Chondrocyte (in vitro differentiated cells): Measurements from ENCODE around the gene RPL39. TPM values are rescaled to one million over a fixed set of nuclear protein-coding genes. Genes with fewer than 3 reads are reported as not detected.

Experiments used
- DNase-seq: peaks from one replicate; pipeline ENCODE4 v3.0.0; 2021; ENCODE audit warnings: mixed read lengths, low spot score
- H3K27ac Mint-ChIP-seq: one replicate; pipeline ENCODE4 v1.8.0; 2021; ENCODE audit warnings: mild to moderate bottlenecking, moderate library complexity, mixed read lengths; ENCODE audit not compliant: unreplicated experiment
- H3K27me3 Mint-ChIP-seq: 2 replicates; pipeline ENCODE4 v1.8.0; 2021; ENCODE audit warnings: low read depth, mixed read lengths
- H3K36me3 Mint-ChIP-seq: 2 replicates; pipeline ENCODE4 v1.8.0; 2021; ENCODE audit warnings: low read depth, mixed read lengths
- H3K4me1 Mint-ChIP-seq: 2 replicates; pipeline ENCODE4 v1.8.0; 2021; ENCODE audit warnings: low read depth, mild to moderate bottlenecking, mixed read lengths
- H3K4me3 Mint-ChIP-seq: one replicate; pipeline ENCODE4 v1.8.0; 2021; ENCODE audit warnings: mild to moderate bottlenecking, moderate library complexity, mixed read lengths; ENCODE audit not compliant: unreplicated experiment
- H3K9me3 Mint-ChIP-seq: 2 replicates; pipeline ENCODE4 v1.8.0; 2021; ENCODE audit warnings: low read depth, mixed read lengths
- total RNA-seq: library from RNA; stranded (reverse); gene quantifications from 3 replicates; pipeline ENCODE4 v1.2.1, GENCODE V29; 2021
- TF ChIP-seq, protein P1 (sequence below): fragments of 200-600 bp; sonication (generic); IDR thresholded peaks from 2 replicates; pipeline ENCODE4 v1.5.0; 2021; ENCODE audit warnings: antibody characterized with exemption, mild to moderate bottlenecking, moderate library complexity

RPL39 gene
- total RNA-seq, 1 donor from 2014 or later: 1,187 TPM

DNA sequence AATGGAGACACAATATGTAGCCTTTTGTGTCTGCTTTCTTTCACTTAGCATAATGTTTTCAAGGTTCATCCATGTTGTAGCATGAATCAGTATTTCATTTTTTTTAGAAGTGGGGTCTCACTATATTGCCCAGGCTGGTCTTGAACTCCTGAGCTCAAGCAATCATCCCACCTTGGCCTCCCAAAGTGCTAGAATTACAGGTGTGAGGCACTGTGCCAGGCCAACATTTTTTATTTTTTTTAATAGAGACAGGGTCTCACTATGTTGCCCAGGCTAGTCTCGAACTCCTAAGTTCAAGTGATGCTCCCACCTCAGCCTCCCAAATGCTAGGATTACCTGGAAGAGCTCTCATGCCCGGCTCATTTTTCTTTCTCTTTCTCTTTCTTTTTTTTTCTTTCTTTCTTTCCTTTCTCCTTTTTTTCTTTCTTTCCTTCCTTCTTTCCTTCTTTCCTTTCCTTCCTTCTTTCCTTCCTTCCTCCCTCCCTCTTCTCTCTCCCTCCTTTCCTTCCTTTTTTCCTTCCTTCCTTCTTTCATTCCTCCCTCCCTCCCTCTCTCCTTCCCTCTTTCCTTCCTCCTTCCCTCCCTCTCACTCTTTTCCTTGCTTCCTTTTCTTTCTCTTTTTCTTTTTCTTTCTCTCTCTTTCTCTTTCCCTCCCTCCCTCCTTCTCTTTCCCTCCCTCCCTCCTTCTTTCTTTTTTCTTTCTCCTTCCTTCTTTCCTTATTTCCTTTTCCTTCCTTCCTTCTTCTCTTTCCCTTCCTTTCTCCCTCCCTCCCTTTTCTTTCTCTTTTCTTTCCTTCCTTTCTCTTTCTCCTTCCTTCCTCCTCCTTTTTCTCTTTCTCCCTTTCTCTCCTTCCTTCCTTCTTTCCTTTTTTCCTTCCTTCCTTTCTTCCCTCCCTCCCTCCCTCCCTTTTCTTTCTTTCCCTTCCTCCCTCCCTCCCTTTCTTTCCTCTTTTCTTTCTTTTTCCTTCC lies 10.1 kb upstream of the RPL39 start:
- peaks cover 2% of the 10 kb centered on the region for H3K36me3 Mint-ChIP-seq
- no peak overlapping the region for H3K27ac Mint-ChIP-seq
- no peak overlapping the region for H3K4me3 Mint-ChIP-seq
- TF ChIP-seq, protein P1, sequence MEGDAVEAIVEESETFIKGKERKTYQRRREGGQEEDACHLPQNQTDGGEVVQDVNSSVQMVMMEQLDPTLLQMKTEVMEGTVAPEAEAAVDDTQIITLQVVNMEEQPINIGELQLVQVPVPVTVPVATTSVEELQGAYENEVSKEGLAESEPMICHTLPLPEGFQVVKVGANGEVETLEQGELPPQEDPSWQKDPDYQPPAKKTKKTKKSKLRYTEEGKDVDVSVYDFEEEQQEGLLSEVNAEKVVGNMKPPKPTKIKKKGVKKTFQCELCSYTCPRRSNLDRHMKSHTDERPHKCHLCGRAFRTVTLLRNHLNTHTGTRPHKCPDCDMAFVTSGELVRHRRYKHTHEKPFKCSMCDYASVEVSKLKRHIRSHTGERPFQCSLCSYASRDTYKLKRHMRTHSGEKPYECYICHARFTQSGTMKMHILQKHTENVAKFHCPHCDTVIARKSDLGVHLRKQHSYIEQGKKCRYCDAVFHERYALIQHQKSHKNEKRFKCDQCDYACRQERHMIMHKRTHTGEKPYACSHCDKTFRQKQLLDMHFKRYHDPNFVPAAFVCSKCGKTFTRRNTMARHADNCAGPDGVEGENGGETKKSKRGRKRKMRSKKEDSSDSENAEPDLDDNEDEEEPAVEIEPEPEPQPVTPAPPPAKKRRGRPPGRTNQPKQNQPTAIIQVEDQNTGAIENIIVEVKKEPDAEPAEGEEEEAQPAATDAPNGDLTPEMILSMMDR: no peak
- DNase-seq: no peak
- no peaks in the 10 kb centered on the region for H3K4me1 Mint-ChIP-seq
- peaks cover 11% of the 10 kb centered on the region for H3K9me3 Mint-ChIP-seq
- H3K27me3 Mint-ChIP-seq: no peaks in the 10 kb centered on the region

DNA sequence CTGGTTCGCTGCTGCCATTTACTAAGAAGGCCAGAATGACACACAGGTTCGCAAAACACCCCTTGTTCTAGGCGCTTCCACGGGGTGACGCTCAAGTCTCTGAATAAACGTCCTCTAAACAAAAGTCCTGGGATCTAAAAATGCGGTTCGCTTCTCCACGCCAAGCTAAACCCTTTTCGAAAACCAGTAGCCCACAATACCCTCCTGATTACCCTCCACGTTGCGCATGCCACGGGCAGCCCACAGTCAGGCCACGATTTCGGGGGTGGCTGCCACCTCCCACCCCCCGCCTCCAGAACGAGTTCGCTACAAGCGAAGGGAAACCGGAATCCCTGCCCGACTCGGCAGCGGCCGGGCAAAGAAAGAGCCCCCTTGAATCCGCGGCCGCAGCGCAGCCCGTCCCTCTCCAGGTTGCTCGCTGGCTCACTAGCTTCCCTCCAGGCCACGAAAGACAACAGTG lies 423 bp downstream of the RPL39 start:
- peak overlapping the region; percentile 89 for H3K4me3 Mint-ChIP-seq
- H3K36me3 Mint-ChIP-seq: peaks cover 5% of the 10 kb centered on the region
- no peaks in the 10 kb centered on the region for H3K27me3 Mint-ChIP-seq
- peak overlapping the region; percentile 96 for H3K27ac Mint-ChIP-seq
- H3K9me3 Mint-ChIP-seq: peaks cover 3% of the 10 kb centered on the region
- no peak for DNase-seq
- TF ChIP-seq, protein P1: peak; percentile 54
- peaks cover 32% of the 10 kb centered on the region for H3K4me1 Mint-ChIP-seq

DNA sequence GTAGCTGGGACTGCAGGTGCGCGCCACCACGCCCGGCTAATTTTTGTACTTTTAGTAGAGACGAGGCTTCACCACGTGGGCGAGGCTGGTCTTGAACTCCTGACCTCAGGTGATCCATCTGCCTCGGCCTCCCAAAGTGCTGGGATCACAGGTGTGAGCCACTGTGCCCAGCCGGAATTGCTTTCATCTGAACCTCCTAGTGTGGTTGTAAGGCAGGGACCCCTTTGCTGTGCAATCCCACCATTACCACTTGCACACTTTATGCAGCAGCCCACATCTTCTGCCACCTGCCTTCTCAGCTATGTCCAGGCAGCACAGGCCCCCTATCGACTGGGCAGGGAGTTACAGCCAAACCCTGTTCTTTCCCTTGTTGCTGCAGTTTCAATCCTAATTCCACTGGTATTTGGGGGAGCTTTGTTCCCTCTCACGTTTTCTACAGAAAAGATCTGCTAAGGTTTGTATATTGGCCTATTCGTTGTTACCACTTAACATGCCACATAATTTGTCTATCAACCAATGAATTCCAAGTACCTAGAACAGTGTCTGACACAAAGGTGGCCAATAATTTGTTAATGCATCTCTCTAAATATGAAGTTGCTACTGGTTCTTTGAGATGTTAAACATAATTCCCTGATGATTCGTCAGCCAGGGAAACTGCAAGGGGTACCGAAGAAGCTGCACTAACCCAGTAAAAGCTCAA lies 6.5 kb downstream of the RPL39 start:
- TF ChIP-seq, protein P1: peak; percentile 71
- Mint-ChIP-seq H3K4me3 (no peak overlapping the region), H3K36me3 (peaks cover 5% of the 10 kb centered on the region), H3K27me3 (no peaks in the 10 kb centered on the region), H3K9me3 (peaks cover 3% of the 10 kb centered on the region), H3K27ac (no peak overlapping the region), H3K4me1 (peaks cover 22% of the 10 kb centered on the region)
- no peak for DNase-seq

DNA sequence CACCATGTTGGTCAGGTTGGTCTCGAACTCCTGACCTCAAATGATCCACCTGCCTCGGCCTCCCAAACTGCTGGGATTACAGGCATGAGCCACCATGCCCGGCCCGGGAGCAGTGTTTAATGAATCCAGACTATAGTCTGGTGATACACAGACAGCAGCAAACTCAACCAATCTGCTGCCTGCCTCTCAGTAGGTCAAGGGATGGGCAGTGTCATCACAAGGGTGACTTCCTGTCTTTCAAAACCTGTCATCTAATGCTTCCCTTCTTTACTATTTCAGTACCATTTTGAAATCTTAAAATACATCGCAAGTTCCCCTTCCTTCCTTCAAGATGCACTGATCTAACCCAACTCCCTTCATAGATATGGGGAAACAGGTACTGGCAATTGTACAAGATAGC lies 8.4 kb downstream of the RPL39 start:
- no peak overlapping the region for H3K4me3 Mint-ChIP-seq
- no peaks in the 10 kb centered on the region for H3K36me3 Mint-ChIP-seq
- peaks cover 8% of the 10 kb centered on the region for H3K4me1 Mint-ChIP-seq
- no peaks in the 10 kb centered on the region for H3K27me3 Mint-ChIP-seq
- no peak for DNase-seq
- H3K27ac Mint-ChIP-seq: no peak overlapping the region
- peaks cover 3% of the 10 kb centered on the region for H3K9me3 Mint-ChIP-seq
- TF ChIP-seq, protein P1: no peak

DNA sequence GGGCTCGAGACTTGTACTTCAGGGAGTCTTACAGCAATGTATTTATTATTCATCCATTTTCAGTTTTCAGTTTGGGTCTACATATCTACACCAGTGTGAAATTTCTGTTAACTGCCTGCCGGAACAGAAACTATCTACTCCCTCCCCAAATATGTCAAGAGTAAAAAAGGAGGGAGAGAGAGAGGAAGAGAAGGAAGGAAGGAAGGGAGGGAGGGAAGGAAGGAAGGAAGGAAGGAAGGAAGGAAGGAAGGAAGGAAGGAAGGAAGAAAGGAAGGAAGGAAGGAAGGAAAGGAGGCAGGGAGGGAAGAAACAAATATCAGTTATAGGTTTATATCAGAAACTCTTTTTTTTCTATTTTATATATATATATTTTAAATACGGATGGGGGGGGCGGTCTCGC lies 12.6 kb downstream of the RPL39 start:
- TF ChIP-seq, protein P1: no peak
- Mint-ChIP-seq H3K27me3 (no peaks in the 10 kb centered on the region), H3K27ac (no peak overlapping the region), H3K9me3 (peaks cover 3% of the 10 kb centered on the region), H3K4me1 (no peaks in the 10 kb centered on the region), H3K4me3 (no peak overlapping the region), H3K36me3 (no peaks in the 10 kb centered on the region)
- no peak for DNase-seq
